ENCODE data around the gene NIBAN1.
"Not testable (repeated sequence)": the region's sequence is repeated elsewhere in the genome, so short reads cannot be mapped to it uniquely, and the experiment has no call there.

NIBAN1 gene

GRCh38 chr1:184974056-184974836 is at the start of gene NIBAN1:
Gene NIBAN1 (minus strand): TSS chr1:184974508. CDS start chr1:184974356, 152 bp downstream.
- DNase-seq = peak; percentile 73

- DNase-seq = no peak
These were observed 43.7 kb upstream of the NIBAN1 start for GRCh38 chr1:185017966-185018365.

GRCh38 chr1:185017338-185017737 is 43.0 kb upstream of the NIBAN1 start:
- peak; percentile 87 for DNase-seq

GRCh38 chr1:185016880-185017279 is 42.6 kb upstream of the NIBAN1 start:
- peak; percentile 38 for DNase-seq

- no peak for DNase-seq
These were observed 41.3 kb upstream of the NIBAN1 start for GRCh38 chr1:185015631-185016030.

- DNase-seq = peak; percentile 48
These were observed 40.6 kb upstream of the NIBAN1 start for GRCh38 chr1:185014941-185015340.

GRCh38 chr1:185010361-185010760 is 36.1 kb upstream of the NIBAN1 start:
- no peak for DNase-seq

GRCh38 chr1:185008838-185009237 is 34.5 kb upstream of the NIBAN1 start:
- DNase-seq = no peak

GRCh38 chr1:185001312-185001880 is 27.1 kb upstream of the NIBAN1 start:
- DNase-seq = not testable (repeated sequence)

GRCh38 chr1:184999974-185000373 is 25.7 kb upstream of the NIBAN1 start:
- DNase-seq = not testable (repeated sequence)

GRCh38 chr1:184994301-184994700 is 20.0 kb upstream of the NIBAN1 start:
- DNase-seq = no peak

- no peak for DNase-seq
These were observed 18.0 kb upstream of the NIBAN1 start for GRCh38 chr1:184992271-184992670.

- DNase-seq = no peak
These were observed 15.9 kb upstream of the NIBAN1 start for GRCh38 chr1:184990204-184990603.

- no peak for DNase-seq
These were observed 14.2 kb upstream of the NIBAN1 start for GRCh38 chr1:184988506-184988905.

GRCh38 chr1:184987696-184988095 is 13.4 kb upstream of the NIBAN1 start:
- DNase-seq = peak; percentile 37

GRCh38 chr1:184986250-184986649 is 11.9 kb upstream of the NIBAN1 start:
- DNase-seq = peak; percentile 10

GRCh38 chr1:184982002-184982954 is 8.0 kb upstream of the NIBAN1 start:
- peak; percentile 86 for DNase-seq

- peak; percentile 13 for DNase-seq
These were observed 6.4 kb upstream of the NIBAN1 start for GRCh38 chr1:184980726-184981125.

- no peak for DNase-seq
These were observed 1.0 kb upstream of the NIBAN1 start for GRCh38 chr1:184975208-184975870.

- DNase-seq = no peak
These were observed 468 bp upstream of the NIBAN1 start for GRCh38 chr1:184974837-184975115.

- peak; percentile 94 for DNase-seq
These were observed 844 bp downstream of the NIBAN1 start for GRCh38 chr1:184973272-184974055.

Measured in suppressor macrophage treated with lipopolysaccharide for 4 hours (primary cell).